K562 (cell line): ENCODE results near the gene PHF20. TPM values are rescaled to one million over a fixed set of nuclear protein-coding genes. Genes with fewer than 3 reads are reported as not detected.
A peak's percentile ranks its signal among the peaks of the same experiment; 100 is the strongest.

Source experiments
- ATAC-seq: fragments of 200-7000 bp; cut with Tn5 transposase; 3 replicates; pipeline ENCODE4 v1.9.1; 2020; ENCODE audit warnings: moderate library complexity
- BruUV-seq: library from RNA; stranded (reverse); fragments of 400-500 nt; replicated peaks from 2 replicates; lab custom pipeline; 2021; lab: Mats Ljungman, UMichigan
- CTCF ChIA-PET: fragments of 300-600 bp; formaldehyde crosslinking; extraction: SDS; loops from one replicate; lab custom pipeline; 2021; ENCODE audit warnings: low intra/inter-chr PET ratio; lab: Yijun Ruan, JAX
- POLR2A ChIA-PET: fragments of 300-600, 350-650 bp; sonication (Branson Sonifier 250); formaldehyde crosslinking; extraction: SDS; loops from one replicate; lab custom pipeline; 2021; ENCODE audit warnings: antibody characterized with exemption, inconsistent platforms; lab: Yijun Ruan, JAX
- DNase-seq, 4 experiments: peaks; one replicate each; pipeline versions ENCODE4 v3.0.0 to v3.0.0-alpha.2; 2011 to 2018; ENCODE audit warnings: low spot score in 3 of 4, mixed read lengths in 3 of 4; ENCODE audit errors: extremely low read depth in 1 of 4
- FAIRE-seq: peaks from 2 replicates; lab custom pipeline; 2011; peaks lifted over from hg19 to GRCh38; lab: Jason Lieb, UNC
- H2AFZ ChIP-seq: 2 replicates; pipeline ENCODE4 v1.6.0; 2011; ENCODE audit warnings: low read depth, low read length, control low read depth, inconsistent platforms
- H3K27ac ChIP-seq: fragments of 200-600 bp; 3 replicates; pipeline ENCODE4 v1.8.0; 2011; ENCODE audit warnings: low read depth, mild to moderate bottlenecking, control low read depth, inconsistent platforms, low read length, moderate library complexity, mixed read lengths; ENCODE audit errors: extremely low read depth
- H3K27me3 ChIP-seq, 2 experiments: fragments of 300-600 bp in 1 of 2; 2 replicates in 1 of 2; 3 replicates in 1 of 2; pipeline versions ENCODE4 v1.6.0 to v1.8.0; 2011; ENCODE audit warnings: inconsistent platforms in 2 of 2, low read length in 2 of 2, mild to moderate bottlenecking in 1 of 2, mixed read lengths in 1 of 2, moderate library complexity in 1 of 2; ENCODE audit not compliant: control insufficient read depth in 2 of 2, insufficient read depth in 2 of 2
- H3K36me3 ChIP-seq: fragments of 300-600 bp; 3 replicates; pipeline ENCODE4 v1.8.0; 2011; ENCODE audit warnings: mild to moderate bottlenecking, low read length, inconsistent platforms; ENCODE audit not compliant: control insufficient read depth, insufficient read depth
- H3K4me1 ChIP-seq, 2 experiments: fragments of 200-600 bp in 1 of 2; replicated peaks in 1 of 2; 2 replicates in 1 of 2; 3 replicates in 1 of 2; pipeline versions ENCODE4 v1.5.1 to v1.8.0; 2011; ENCODE audit warnings: inconsistent platforms in 2 of 2, low read length in 2 of 2, mild to moderate bottlenecking in 1 of 2, mixed read lengths in 1 of 2, moderate library complexity in 1 of 2; ENCODE audit not compliant: control insufficient read depth in 2 of 2, insufficient read depth in 2 of 2
- H3K4me2 ChIP-seq: 2 replicates; pipeline ENCODE4 v1.6.1; 2011; ENCODE audit warnings: low read length, control low read depth, inconsistent platforms, mixed read lengths; ENCODE audit not compliant: insufficient read depth
- H3K4me3 ChIP-seq: fragments of 200-600 bp; sonication (generic), shearing (Covaris generic); 2 replicates; pipeline ENCODE4 v1.5.1; 2016; ENCODE audit warnings: control low read depth, inconsistent platforms
- H3K79me2 ChIP-seq: fragments of 200-600 bp; 3 replicates; pipeline ENCODE4 v1.8.0; 2011; ENCODE audit warnings: low read length, inconsistent platforms; ENCODE audit not compliant: control insufficient read depth, insufficient read depth
- H3K9ac ChIP-seq, 2 experiments: 2 replicates each; pipeline versions ENCODE4 v1.6.0 to v1.6.1; 2011; ENCODE audit warnings: low read depth in 2 of 2, low read length in 2 of 2, control low read depth in 1 of 2, inconsistent platforms in 1 of 2, mild to moderate bottlenecking in 1 of 2, mixed read lengths in 1 of 2; ENCODE audit not compliant: insufficient read depth in 1 of 2
- H3K9me1 ChIP-seq: one replicate; pipeline ENCODE4 v1.6.0; 2011; ENCODE audit warnings: inconsistent platforms, mild to moderate bottlenecking, low read length, moderate library complexity; ENCODE audit not compliant: control insufficient read depth, insufficient read depth
- H3K9me3 ChIP-seq: replicated peaks from 2 replicates; pipeline ENCODE4 v1.5.1; 2011; ENCODE audit warnings: low read depth, low read length, inconsistent platforms; ENCODE audit not compliant: control insufficient read depth, insufficient read depth
- H4K20me1 ChIP-seq: replicated peaks from 2 replicates; pipeline ENCODE4 v1.6.1; 2011; ENCODE audit warnings: low read length, inconsistent platforms, mixed read lengths; ENCODE audit not compliant: control insufficient read depth, insufficient read depth
- MAFK ChIP-seq: IDR thresholded peaks from 2 replicates; pipeline ENCODE4 v1.6.1; 2011; ENCODE audit warnings: low read length, improper control_type of control experiment
- NR2C1 ChIP-seq, 2 experiments: fragments of 450-650 bp; IDR thresholded peaks; 2 replicates each; pipeline ENCODE4 v1.6.1; 2017; ENCODE audit warnings: mild to moderate bottlenecking in 2 of 2, antibody characterized with exemption in 1 of 2, inconsistent platforms in 1 of 2, missing compliant biosample characterization in 1 of 2, missing genetic modification characterization in 1 of 2
- POLR2AphosphoS2 ChIP-seq: IDR thresholded peaks from 2 replicates; pipeline ENCODE4 v1.6.1; 2012; ENCODE audit warnings: low read length, improper control_type of control experiment
- POLR2G ChIP-seq: fragments of 200-400 bp; formaldehyde crosslinking; IDR thresholded peaks from 2 replicates; pipeline ENCODE4 v1.6.1; 2017; ENCODE audit warnings: low read depth, mild to moderate bottlenecking, antibody characterized with exemption, low read length, moderate library complexity
- SAP30 ChIP-seq: fragments of 200-600 bp; sonication (generic); IDR thresholded peaks from 2 replicates; pipeline ENCODE4 v1.6.1; 2012; ENCODE audit warnings: borderline replicate concordance, low read depth, mild to moderate bottlenecking, moderate library complexity, low read length, control low read depth, inconsistent platforms; ENCODE audit not compliant: insufficient read depth, poor library complexity, severe bottlenecking
- SMAD4 ChIP-seq: fragments of 250-450 bp; sonication (Bioruptor Pico); conservative IDR thresholded peaks from 2 replicates; pipeline ENCODE4 v1.8.0; 2021; ENCODE audit warnings: inconsistent platforms, mild to moderate bottlenecking, moderate library complexity
- SMARCA4 ChIP-seq: fragments of 450-650 bp; IDR thresholded peaks from 2 replicates; pipeline ENCODE4 v1.6.1; 2016
- WGBS: fragments of 100-300 bp; shearing (Covaris generic); methylation state at CpG from one replicate; pipeline ENCODE4 v1.1.6; 2016; ENCODE audit warnings: low coverage, mixed read lengths; ENCODE audit not compliant: insufficient coverage; ENCODE audit errors: missing lambda C conversion rate; 5-methylcytosine and 5-hydroxymethylcytosine counted together
- in situ Hi-C: fragments of 300-500 bp; cut with MboI; formaldehyde crosslinking; loops from 4 replicates; pipeline ENCODE4 v1.15.0; 2018; ENCODE audit warnings: inconsistent platforms, mixed read lengths
- intact Hi-C: fragments of 100-400 bp; cut with micrococcal nuclease; formaldehyde crosslinking; loops from 2 replicates; pipeline ENCODE4 v1.14.2; 2022
- polyA plus RNA-seq, 8 experiments: library from polyadenylated mRNA; depleted of rRNA in 4 of 8; stranded (reverse) in 5 of 8; unstranded in 3 of 8; fragments of >200 nt; fragmentation: Nextera tagmentation in 2 of 8; fragmentation: Illumina TruSeq in 1 of 8; extraction: Ambion mirVana in 2 of 8; extraction: Trizol in 1 of 8; gene quantifications; 2 replicates each; pipeline versions ENCODE4 v1.2.1 to v1.2.3, GENCODE V29; 2011 to 2014; ENCODE audit warnings: inconsistent platforms in 1 of 8, missing spikeins in 1 of 8
- total RNA-seq, 7 experiments: library from RNA; depleted of rRNA in 6 of 7; stranded (reverse); fragments of >200 nt in 6 of 7; fragmentation: Illumina TruSeq in 2 of 7; extraction: Trizol in 2 of 7; gene quantifications; 2 replicates each; pipeline versions ENCODE4 v1.2.1 to v1.2.3, GENCODE V29; 2011 to 2021; ENCODE audit warnings: low replicate concordance in 1 of 7
- TF ChIP-seq, protein P1 (sequence below): fragments of 250-450 bp; sonication (Bioruptor Pico); IDR thresholded peaks from 2 replicates; pipeline ENCODE4 v1.8.0; 2022; ENCODE audit warnings: inconsistent platforms

Gene PHF20
- total and polyA plus RNA-seq, 9 of the 15 experiments (the other 6 are each of a cell fraction or from before 2014, with no cell fraction given): 49.9 to 196 (median 70.7) TPM

DNA sequence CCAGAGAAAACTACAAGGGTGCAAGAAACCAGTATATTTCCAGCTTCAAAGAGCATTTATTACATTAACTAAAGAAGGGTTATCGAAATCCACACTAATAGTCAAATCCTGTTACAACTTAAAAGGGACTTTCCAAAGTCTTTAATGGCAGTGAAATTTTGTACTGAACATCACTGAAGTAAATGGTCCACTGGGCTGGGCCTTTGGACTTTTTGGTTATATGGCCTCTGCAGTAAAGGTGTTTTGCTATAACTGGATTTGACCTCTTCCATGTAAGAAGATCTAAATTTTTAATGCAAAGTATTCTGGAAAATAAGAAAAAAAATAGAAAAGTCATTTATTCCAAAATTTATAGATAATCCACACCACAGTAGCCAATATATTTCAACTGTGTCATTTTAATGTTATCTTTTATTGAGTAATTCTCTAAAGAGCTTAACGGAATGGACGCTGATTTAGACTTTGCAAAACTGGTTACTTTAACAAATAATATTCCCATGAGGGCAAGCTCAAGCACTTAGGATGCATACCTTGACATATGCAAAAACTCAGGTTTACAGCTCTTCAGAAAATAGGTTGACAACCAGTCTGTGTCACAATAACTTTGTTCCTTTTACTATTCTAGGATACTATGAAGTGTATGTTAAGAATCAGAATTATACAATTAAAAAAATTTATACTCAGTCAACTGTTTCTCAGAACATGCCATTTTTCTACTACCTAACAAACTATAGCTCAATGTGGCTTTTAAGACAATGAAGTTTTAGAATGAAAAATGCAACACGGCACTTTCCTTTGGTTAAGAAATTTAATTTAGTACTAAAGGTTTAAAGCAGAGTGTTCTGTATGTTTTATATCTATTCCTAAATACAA lies 36.8 kb upstream of the PHF20 start (continued):
- TF ChIP-seq SMARCA4: no peak
- no peak for TF ChIP-seq SMAD4 (CRISPR knock-in tag)
- 0 out of 2 replicates have a peak, but pooled peaks have one; percentile 19 for TF ChIP-seq POLR2G
- TF ChIP-seq MAFK: no peak
- TF ChIP-seq SAP30: no peak

DNA sequence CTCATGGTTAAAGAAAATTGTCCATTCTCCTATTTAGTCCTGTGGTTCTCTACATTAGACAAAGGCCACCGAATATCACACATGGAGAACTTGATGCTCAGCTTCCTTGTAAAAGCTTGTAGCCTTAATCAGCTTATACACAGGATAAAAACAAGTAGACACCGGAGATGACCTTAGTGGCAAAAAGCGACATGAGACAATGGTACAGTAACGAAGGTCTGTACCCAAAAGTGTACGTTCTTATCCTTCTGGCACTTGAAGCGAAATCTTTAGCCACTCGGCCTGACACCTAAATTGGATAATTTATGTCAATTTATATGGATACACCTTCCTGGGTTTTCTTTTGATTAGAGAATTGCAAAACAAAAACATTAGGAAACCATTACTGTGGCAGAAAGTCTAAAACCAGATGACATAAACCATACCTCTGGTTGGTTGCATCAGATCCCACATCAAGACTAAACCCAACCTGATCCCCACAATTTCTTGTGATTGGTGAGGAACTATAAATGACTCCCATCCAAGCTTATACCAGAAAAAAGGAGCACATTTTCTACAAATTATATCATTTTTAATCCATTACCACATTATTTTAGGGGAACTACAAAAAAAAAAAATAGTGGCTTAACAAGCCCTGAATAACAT lies 35.9 kb upstream of the PHF20 start:
- CTCF ChIA-PET: no interaction called here
- no TSS peak for BruUV-seq
- no peak for DNase-seq
- H3K27me3 ChIP-seq: no peaks in the 10 kb centered on the region
- H2AFZ ChIP-seq: no peak overlapping the region
- H3K36me3 ChIP-seq: peaks cover 99% of the 10 kb centered on the region
- no peak overlapping the region for H3K4me2 ChIP-seq
- peaks cover 65% of the 10 kb centered on the region for H4K20me1 ChIP-seq
- TF ChIP-seq NR2C1 (IDR thresholded peaks at IDR 0.05) (0 out of 2 replicates have a peak, but pooled peaks have one; percentile 21), NR2C1 (tag; IDR thresholded peaks at IDR 0.05) (no peak), POLR2AphosphoS2 (0 out of 2 replicates have a peak, but pooled peaks have one; percentile 36)
- TF ChIP-seq, protein P1, sequence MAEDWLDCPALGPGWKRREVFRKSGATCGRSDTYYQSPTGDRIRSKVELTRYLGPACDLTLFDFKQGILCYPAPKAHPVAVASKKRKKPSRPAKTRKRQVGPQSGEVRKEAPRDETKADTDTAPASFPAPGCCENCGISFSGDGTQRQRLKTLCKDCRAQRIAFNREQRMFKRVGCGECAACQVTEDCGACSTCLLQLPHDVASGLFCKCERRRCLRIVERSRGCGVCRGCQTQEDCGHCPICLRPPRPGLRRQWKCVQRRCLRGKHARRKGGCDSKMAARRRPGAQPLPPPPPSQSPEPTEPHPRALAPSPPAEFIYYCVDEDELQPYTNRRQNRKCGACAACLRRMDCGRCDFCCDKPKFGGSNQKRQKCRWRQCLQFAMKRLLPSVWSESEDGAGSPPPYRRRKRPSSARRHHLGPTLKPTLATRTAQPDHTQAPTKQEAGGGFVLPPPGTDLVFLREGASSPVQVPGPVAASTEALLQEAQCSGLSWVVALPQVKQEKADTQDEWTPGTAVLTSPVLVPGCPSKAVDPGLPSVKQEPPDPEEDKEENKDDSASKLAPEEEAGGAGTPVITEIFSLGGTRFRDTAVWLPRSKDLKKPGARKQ (CRISPR knock-in tag): no peak
- H3K4me3 ChIP-seq: no peak overlapping the region
- no peak for ATAC-seq
- no peak for FAIRE-seq
- H3K9ac ChIP-seq: no peak overlapping the region
- intact Hi-C loops (no loop called here), in situ Hi-C loops (no loop called here)
- WGBS: 92% methylated on average over 7 of the region's 7 CpGs
- peaks cover 0 to 13% of the 10 kb centered on the region in 2 experiments; a peak in 2 of 5 replicates for H3K4me1 ChIP-seq
- POLR2A ChIA-PET: interaction anchor here (0.6 to 7.0 kb wide), 10 partner anchors 8 to 391 kb away, joined by 3 to 99 read pairs (median 4); partner anchors contain the start of gene PHF20
- no peaks in the 10 kb centered on the region for H3K9me1 ChIP-seq
- H3K79me2 ChIP-seq: peaks cover 100% of the 10 kb centered on the region
- no peaks in the 10 kb centered on the region for H3K9me3 ChIP-seq
- H3K27ac ChIP-seq: no peak overlapping the region
